ENCODE results near the gene SCAND1.
"Not testable (repeated sequence)": the region's sequence is repeated elsewhere in the genome, so short reads cannot be mapped to it uniquely, and the experiment has no call there.

SCAND1 gene

GRCh38 chr20:35954200-35954906 lies at the start of gene SCAND1:
Gene SCAND1, minus strand, starts transcription at chr20:35954502. Its CDS starts 218 bp downstream, at chr20:35954284.
- DNase-seq (ENCODE audit: low read depth, low spot score) = peak; percentile 91

GRCh38 chr20:36004045-36004444 lies 49.7 kb upstream of the SCAND1 start:
- DNase-seq (ENCODE audit: low read depth, low spot score) = no peak

- DNase-seq (ENCODE audit: low read depth, low spot score) = no peak
Observed at GRCh38 chr20:36002855-36003254, 48.6 kb upstream of the SCAND1 start.

- DNase-seq (ENCODE audit: low read depth, low spot score) = not testable (repeated sequence)
Observed at GRCh38 chr20:36001331-36001730, 47.0 kb upstream of the SCAND1 start.

GRCh38 chr20:35996492-35996891 lies 42.2 kb upstream of the SCAND1 start:
- DNase-seq (ENCODE audit: low read depth, low spot score) = not testable (repeated sequence)

- peak; percentile 62 for DNase-seq (ENCODE audit: low read depth, low spot score)
Observed at GRCh38 chr20:35994994-35995453, 40.7 kb upstream of the SCAND1 start.

- no peak for DNase-seq (ENCODE audit: low read depth, low spot score)
Observed at GRCh38 chr20:35992713-35993335, 38.5 kb upstream of the SCAND1 start.

- no peak for DNase-seq (ENCODE audit: low read depth, low spot score)
Observed at GRCh38 chr20:35991142-35991771, 37.0 kb upstream of the SCAND1 start.

GRCh38 chr20:35988910-35989463 lies 34.7 kb upstream of the SCAND1 start:
- DNase-seq (ENCODE audit: low read depth, low spot score) = no peak

GRCh38 chr20:35985806-35986205 lies 31.5 kb upstream of the SCAND1 start:
- DNase-seq (ENCODE audit: low read depth, low spot score) = no peak

GRCh38 chr20:35984382-35984781 lies 30.1 kb upstream of the SCAND1 start:
- DNase-seq (ENCODE audit: low read depth, low spot score) = no peak

- no peak for DNase-seq (ENCODE audit: low read depth, low spot score)
Observed at GRCh38 chr20:35981969-35982368, 27.7 kb upstream of the SCAND1 start.

- DNase-seq (ENCODE audit: low read depth, low spot score) = no peak
Observed at GRCh38 chr20:35979544-35979943, 25.2 kb upstream of the SCAND1 start.

GRCh38 chr20:35978041-35978513 lies 23.8 kb upstream of the SCAND1 start:
- DNase-seq (ENCODE audit: low read depth, low spot score) = no peak

GRCh38 chr20:35975576-35976373 lies 21.5 kb upstream of the SCAND1 start:
- DNase-seq (ENCODE audit: low read depth, low spot score) = no peak

- no peak for DNase-seq (ENCODE audit: low read depth, low spot score)
Observed at GRCh38 chr20:35974256-35974655, 20.0 kb upstream of the SCAND1 start.

GRCh38 chr20:35972462-35972861 lies 18.2 kb upstream of the SCAND1 start:
- DNase-seq (ENCODE audit: low read depth, low spot score) = no peak

GRCh38 chr20:35971981-35972380 lies 17.7 kb upstream of the SCAND1 start:
- DNase-seq (ENCODE audit: low read depth, low spot score) = no peak

- no peak for DNase-seq (ENCODE audit: low read depth, low spot score)
Observed at GRCh38 chr20:35968930-35969329, 14.6 kb upstream of the SCAND1 start.

- DNase-seq (ENCODE audit: low read depth, low spot score) = no peak
Observed at GRCh38 chr20:35967979-35968640, 13.8 kb upstream of the SCAND1 start, which contains the start of gene CNBD2. Gene CNBD2, plus strand, starts transcription at chr20:35968590. Its CDS starts 173 bp downstream, at chr20:35968763.

- no peak for DNase-seq (ENCODE audit: low read depth, low spot score)
Observed at GRCh38 chr20:35963878-35964277, 9.6 kb upstream of the SCAND1 start.

Data from smooth muscle cell of the brain vasculature (primary cell).